ENCODE data around the gene RNF130.

DNA sequence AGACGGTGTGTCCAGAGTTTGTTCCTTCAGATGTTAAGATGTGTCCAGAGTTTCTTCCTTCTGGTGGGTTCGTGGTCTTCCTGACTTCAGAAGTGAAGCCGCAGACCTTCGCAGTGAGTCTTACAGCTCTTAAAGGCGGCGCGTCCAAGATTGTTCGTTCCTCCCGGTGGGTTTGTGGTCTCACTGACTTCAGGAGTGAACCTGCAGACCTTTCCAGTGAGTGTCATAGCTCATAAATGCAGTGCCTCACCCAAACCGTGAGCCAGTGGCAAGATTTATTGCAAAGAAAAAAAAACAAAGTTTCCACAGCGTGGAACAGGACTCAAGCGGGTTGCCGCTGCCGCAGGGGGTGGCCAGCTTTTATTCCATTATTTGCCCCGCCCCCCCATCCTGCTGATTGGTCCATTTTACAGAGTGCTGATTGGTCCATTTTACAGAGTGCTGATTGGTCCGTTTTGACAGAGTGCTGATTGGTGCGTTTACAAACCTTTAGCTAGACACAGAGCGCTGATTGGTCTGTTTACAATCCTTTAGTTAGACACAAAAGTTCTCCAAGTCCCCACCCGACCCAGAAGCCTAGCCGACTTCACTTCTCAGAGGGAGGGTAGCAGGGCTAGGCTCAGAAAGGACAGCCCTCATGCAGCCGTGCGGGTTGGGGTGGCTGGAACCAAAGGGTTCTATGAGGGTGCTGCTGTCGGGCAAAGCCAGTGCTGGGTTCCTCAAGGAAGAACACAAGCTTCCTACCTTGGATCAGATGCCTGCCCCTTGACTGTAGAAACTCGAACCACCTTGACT, 9.1 kb upstream of the RNF130 start:
- TF ChIP-seq, protein P1, sequence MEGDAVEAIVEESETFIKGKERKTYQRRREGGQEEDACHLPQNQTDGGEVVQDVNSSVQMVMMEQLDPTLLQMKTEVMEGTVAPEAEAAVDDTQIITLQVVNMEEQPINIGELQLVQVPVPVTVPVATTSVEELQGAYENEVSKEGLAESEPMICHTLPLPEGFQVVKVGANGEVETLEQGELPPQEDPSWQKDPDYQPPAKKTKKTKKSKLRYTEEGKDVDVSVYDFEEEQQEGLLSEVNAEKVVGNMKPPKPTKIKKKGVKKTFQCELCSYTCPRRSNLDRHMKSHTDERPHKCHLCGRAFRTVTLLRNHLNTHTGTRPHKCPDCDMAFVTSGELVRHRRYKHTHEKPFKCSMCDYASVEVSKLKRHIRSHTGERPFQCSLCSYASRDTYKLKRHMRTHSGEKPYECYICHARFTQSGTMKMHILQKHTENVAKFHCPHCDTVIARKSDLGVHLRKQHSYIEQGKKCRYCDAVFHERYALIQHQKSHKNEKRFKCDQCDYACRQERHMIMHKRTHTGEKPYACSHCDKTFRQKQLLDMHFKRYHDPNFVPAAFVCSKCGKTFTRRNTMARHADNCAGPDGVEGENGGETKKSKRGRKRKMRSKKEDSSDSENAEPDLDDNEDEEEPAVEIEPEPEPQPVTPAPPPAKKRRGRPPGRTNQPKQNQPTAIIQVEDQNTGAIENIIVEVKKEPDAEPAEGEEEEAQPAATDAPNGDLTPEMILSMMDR (IDR thresholded peaks at IDR 0.05), result no peak
- no peak for TF ChIP-seq POLR2A (IDR thresholded peaks at IDR 0.05)
